ENCODE measurements around the gene RGS9BP.
"Not testable (repeated sequence)": the region's sequence is repeated elsewhere in the genome, so short reads cannot be mapped to it uniquely, and the experiment has no call there.

- not testable (repeated sequence) for TF ChIP-seq CTCF (IDR thresholded peaks at IDR 0.05; ENCODE audit: low read length); EZH2 (IDR thresholded peaks at IDR 0.05; ENCODE audit: borderline replicate concordance, low read length)
Observed at GRCh38 chr19:32704006-32704405, 28.4 kb downstream of the RGS9BP start.
